ENCODE results near the gene SORCS1. TPM values are rescaled to one million over a fixed set of nuclear protein-coding genes. Genes with fewer than 3 reads are reported as not detected.

The SORCS1 gene
- total and polyA plus RNA-seq, 2 of the 13 experiments (the other 11 are each of a cell fraction or from before 2014, with no cell fraction given) = not detected

DNA sequence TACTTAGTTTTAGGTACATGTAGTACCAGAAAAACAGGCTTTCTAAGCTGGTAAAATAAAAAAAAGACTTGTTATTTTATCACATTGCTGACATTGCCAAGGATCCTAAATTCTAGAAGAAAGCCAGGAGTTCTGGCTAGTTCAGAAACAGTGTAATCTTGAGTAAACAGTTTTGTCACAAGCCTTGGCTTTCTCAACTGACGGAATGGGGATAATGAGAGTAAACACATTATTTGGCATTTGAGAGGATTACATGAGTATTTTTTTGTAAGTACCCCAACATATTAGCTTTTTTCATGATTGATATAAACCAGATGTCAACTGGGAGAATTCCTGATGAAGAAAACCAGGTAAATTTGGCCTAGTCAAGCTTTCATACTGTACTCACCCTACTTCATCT is 269.8 kb downstream of the SORCS1 start (continued):
- TF ChIP-seq HNRNPUL1 (IDR thresholded peaks at IDR 0.05; ENCODE audit: low read depth, low read length) (no peak), PHF21A (CRISPR knock-in tag; IDR thresholded peaks at IDR 0.05) (no peak), ZNF292 (CRISPR knock-in tag; IDR thresholded peaks at IDR 0.05; ENCODE audit: borderline replicate concordance, low read depth) (no peak)
- TF ChIP-seq, protein P1, sequence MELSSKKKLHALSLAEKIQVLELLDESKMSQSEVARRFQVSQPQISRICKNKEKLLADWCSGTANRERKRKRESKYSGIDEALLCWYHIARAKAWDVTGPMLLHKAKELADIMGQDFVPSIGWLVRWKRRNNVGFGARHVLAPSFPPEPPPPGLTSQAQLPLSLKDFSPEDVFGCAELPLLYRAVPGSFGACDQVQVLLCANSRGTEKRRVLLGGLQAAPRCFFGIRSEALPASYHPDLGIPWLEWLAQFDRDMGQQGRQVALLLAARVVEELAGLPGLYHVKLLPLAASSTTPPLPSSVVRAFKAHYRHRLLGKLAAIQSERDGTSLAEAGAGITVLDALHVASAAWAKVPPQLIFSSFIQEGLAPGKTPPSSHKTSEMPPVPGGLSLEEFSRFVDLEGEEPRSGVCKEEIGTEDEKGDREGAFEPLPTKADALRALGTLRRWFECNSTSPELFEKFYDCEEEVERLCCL (CRISPR knock-in tag; IDR thresholded peaks at IDR 0.05; ENCODE audit: borderline replicate concordance) = no peak

DNA sequence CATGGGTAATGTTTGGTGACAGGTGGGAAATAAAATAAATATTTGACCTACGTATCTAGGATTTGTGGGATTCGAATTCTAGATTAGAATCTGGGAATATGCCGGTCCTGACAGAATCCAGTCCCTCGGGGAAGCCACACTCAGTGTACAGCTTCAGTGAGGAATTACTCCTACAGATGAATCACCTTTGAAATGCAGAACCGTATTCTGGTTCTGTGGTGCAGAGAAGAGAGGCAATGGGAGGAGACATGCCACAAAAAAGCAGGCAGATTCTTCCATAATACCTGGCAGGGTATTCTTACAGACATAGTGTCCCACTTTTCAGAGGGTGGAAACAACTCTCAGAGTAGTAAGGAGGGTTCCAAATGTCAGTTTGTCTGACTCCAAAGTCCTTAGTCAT is 286.9 kb downstream of the SORCS1 start:
- CTCF ChIA-PET (ENCODE audit: low intra/inter-chr PET ratio, low total read pairs) = no interaction called here
- Histone ChIP-seq H3K27ac (ENCODE audit: extremely low read length, insufficient read depth, low read length) (no peak overlapping the region), H3K4me2 (ENCODE audit: low read depth, low read length) (no peak overlapping the region), H3K79me2 (ENCODE audit: insufficient read depth, low read length) (no peaks in the 10 kb centered on the region), H3K4me1 (ENCODE audit: insufficient read depth, low read length) (no peaks in the 10 kb centered on the region), H4K20me1 (ENCODE audit: insufficient read depth, low read length) (no peaks in the 10 kb centered on the region), H3K9ac (ENCODE audit: insufficient read depth, low read depth, low read length) (no peak overlapping the region), H2AFZ (ENCODE audit: low read length) (no peak overlapping the region), H3K27me3 (ENCODE audit: control insufficient read depth in 1 of 2, insufficient read depth in 2 of 2, low read length in 2 of 2) (no peaks in the 10 kb centered on the region), H3K36me3 (replicated peaks in 1 of 2; ENCODE audit: control insufficient read depth in 1 of 2, insufficient read depth in 2 of 2, low read length in 2 of 2) (no peaks in the 10 kb centered on the region), H3K4me3 (replicated peaks in 1 of 3; ENCODE audit: insufficient read depth in 1 of 3, low read depth in 2 of 3, low read length in 3 of 3) (no peak overlapping the region), H3K9me3 (ENCODE audit: low read length) (peaks cover 65% of the 10 kb centered on the region)
- intact Hi-C loops (cut with micrococcal nuclease; ENCODE audit: unreplicated experiment) (no loop called here), in situ Hi-C loops (cut with HindIII; ENCODE audit: extremely low pct_ligation_motif_present, low pct_unique_long_range_greater_than_20kb) (no loop called here)
- no peak for DNase-seq (ENCODE audit: low spot score)
- no TSS peak for BruUV-seq (replicated peaks)
- ATAC-seq = no peak
- POLR2A ChIA-PET = no interaction called here
- FAIRE-seq = no peak
- WGBS (ENCODE audit: low lambda C conversion rate) = 23% methylated on average over 5 of the region's 5 CpGs
- TF ChIP-seq ATF6 (CRISPR knock-in tag; conservative IDR thresholded peaks at IDR 0.05) (no peak), GMEB1 (CRISPR knock-in tag; IDR thresholded peaks at IDR 0.05; ENCODE audit: borderline replicate concordance) (no peak), FOXP1 (IDR thresholded peaks at IDR 0.05) (no peak), FOXP1 (CRISPR knock-in tag; IDR thresholded peaks at IDR 0.05) (no peak), TOE1 (CRISPR knock-in tag; IDR thresholded peaks at IDR 0.05) (no peak), DNMT3B (CRISPR knock-in tag; conservative IDR thresholded peaks at IDR 0.05) (no peak), ZNF280B (CRISPR knock-in tag; IDR thresholded peaks at IDR 0.05; ENCODE audit: borderline replicate concordance) (no peak), TFE3 (CRISPR knock-in tag; IDR thresholded peaks at IDR 0.05) (no peak), ETV5 (CRISPR knock-in tag; IDR thresholded peaks at IDR 0.05; ENCODE audit: borderline replicate concordance) (no peak), JDP2 (CRISPR knock-in tag; IDR thresholded peaks at IDR 0.05; ENCODE audit: borderline replicate concordance) (no peak), AGO2 (optimal IDR thresholded peaks at IDR 0.05; ENCODE audit: low read depth, low read length) (no peak)
- TF ChIP-seq, protein P2, sequence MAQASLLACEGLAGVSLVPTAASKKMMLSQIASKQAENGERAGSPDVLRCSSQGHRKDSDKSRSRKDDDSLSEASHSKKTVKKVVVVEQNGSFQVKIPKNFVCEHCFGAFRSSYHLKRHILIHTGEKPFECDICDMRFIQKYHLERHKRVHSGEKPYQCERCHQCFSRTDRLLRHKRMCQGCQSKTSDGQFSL (CRISPR knock-in tag; IDR thresholded peaks at IDR 0.05) = no peak

Measured in HepG2 (cell line).